ENCODE measurements around the gene CHPF2.

Gene CHPF2

GRCh38 chr7:151238190-151238810 lies 6.0 kb downstream of the CHPF2 start:
- peaks cover 60% of the 10 kb centered on the region for H3K36me3 ChIP-seq (ENCODE audit: insufficient read depth, low read length)
- no peaks in the 10 kb centered on the region for H3K9me3 ChIP-seq (ENCODE audit: low read length)
- H3K9ac ChIP-seq (ENCODE audit: low read length): no peak overlapping the region
- H3K4me3 ChIP-seq (ENCODE audit: low read depth in 1 of 2, low read length in 2 of 2): no peak overlapping the region
- no peaks in the 10 kb centered on the region for H3K27me3 ChIP-seq (ENCODE audit: control insufficient read depth in 1 of 2, insufficient read depth in 2 of 2, low read length in 2 of 2)
- H3K4me1 ChIP-seq (ENCODE audit: insufficient read depth, low read length): peaks cover 9% of the 10 kb centered on the region
- H3K27ac ChIP-seq (ENCODE audit: low read depth, low read length): no peak overlapping the region

GRCh38 chr7:151238924-151239836 lies 6.9 kb downstream of the CHPF2 start:
- peaks cover 60% of the 10 kb centered on the region for H3K36me3 ChIP-seq (ENCODE audit: insufficient read depth, low read length)

GRCh38 chr7:151239837-151240459 lies 7.7 kb downstream of the CHPF2 start:
- Histone ChIP-seq H3K4me3 (ENCODE audit: low read depth in 1 of 2, low read length in 2 of 2) (no peak overlapping the region), H3K27ac (ENCODE audit: low read depth, low read length) (no peak overlapping the region), H3K27me3 (ENCODE audit: control insufficient read depth in 1 of 2, insufficient read depth in 2 of 2, low read length in 2 of 2) (peaks cover 0 to 4% of the 10 kb centered on the region in 2 donors), H3K4me1 (ENCODE audit: insufficient read depth, low read length) (peaks cover 16% of the 10 kb centered on the region), H3K36me3 (ENCODE audit: insufficient read depth, low read length) (peaks cover 57% of the 10 kb centered on the region), H3K9ac (ENCODE audit: low read length) (no peak overlapping the region), H3K9me3 (ENCODE audit: low read length) (no peaks in the 10 kb centered on the region)

More at GRCh38 chr7:151238924-151239836, 6.9 kb downstream of the CHPF2 start:
- Histone ChIP-seq H3K4me1 (ENCODE audit: insufficient read depth, low read length) (peaks cover 8% of the 10 kb centered on the region), H3K27ac (ENCODE audit: low read depth, low read length) (no peak overlapping the region), H3K9ac (ENCODE audit: low read length) (no peak overlapping the region), H3K9me3 (ENCODE audit: low read length) (no peaks in the 10 kb centered on the region), H3K4me3 (ENCODE audit: low read depth in 1 of 2, low read length in 2 of 2) (no peak overlapping the region), H3K27me3 (ENCODE audit: control insufficient read depth in 1 of 2, insufficient read depth in 2 of 2, low read length in 2 of 2) (no peaks in the 10 kb centered on the region)

GRCh38 chr7:151240536-151240935 lies 8.3 kb downstream of the CHPF2 start:
- Histone ChIP-seq H3K4me3 (ENCODE audit: low read depth in 1 of 2, low read length in 2 of 2) (no peak overlapping the region), H3K36me3 (ENCODE audit: insufficient read depth, low read length) (peaks cover 52% of the 10 kb centered on the region), H3K27me3 (ENCODE audit: control insufficient read depth in 1 of 2, insufficient read depth in 2 of 2, low read length in 2 of 2) (peaks cover 0 to 5% of the 10 kb centered on the region in 2 donors), H3K4me1 (ENCODE audit: insufficient read depth, low read length) (peaks cover 19% of the 10 kb centered on the region), H3K9ac (ENCODE audit: low read length) (no peak overlapping the region), H3K9me3 (ENCODE audit: low read length) (no peaks in the 10 kb centered on the region), H3K27ac (ENCODE audit: low read depth, low read length) (no peak overlapping the region)

GRCh38 chr7:151240942-151241754 lies 8.9 kb downstream of the CHPF2 start:
- Histone ChIP-seq H3K4me3 (ENCODE audit: low read depth in 1 of 2, low read length in 2 of 2) (no peak overlapping the region), H3K9ac (ENCODE audit: low read length) (no peak overlapping the region), H3K4me1 (ENCODE audit: insufficient read depth, low read length) (peaks cover 24% of the 10 kb centered on the region), H3K9me3 (ENCODE audit: low read length) (no peaks in the 10 kb centered on the region), H3K27ac (ENCODE audit: low read depth, low read length) (no peak overlapping the region), H3K27me3 (ENCODE audit: control insufficient read depth in 1 of 2, insufficient read depth in 2 of 2, low read length in 2 of 2) (peaks cover 0 to 5% of the 10 kb centered on the region in 2 donors), H3K36me3 (ENCODE audit: insufficient read depth, low read length) (peaks cover 52% of the 10 kb centered on the region)

- Histone ChIP-seq H3K4me1 (ENCODE audit: insufficient read depth, low read length) (peaks cover 30% of the 10 kb centered on the region), H3K27ac (ENCODE audit: low read depth, low read length) (no peak overlapping the region), H3K9ac (ENCODE audit: low read length) (no peak overlapping the region), H3K4me3 (ENCODE audit: low read depth in 1 of 2, low read length in 2 of 2) (no peak overlapping the region), H3K36me3 (ENCODE audit: insufficient read depth, low read length) (peaks cover 52% of the 10 kb centered on the region), H3K27me3 (ENCODE audit: control insufficient read depth in 1 of 2, insufficient read depth in 2 of 2, low read length in 2 of 2) (peaks cover 0 to 5% of the 10 kb centered on the region in 2 donors), H3K9me3 (ENCODE audit: low read length) (no peaks in the 10 kb centered on the region)
Measured at GRCh38 chr7:151241755-151242096, 9.4 kb downstream of the CHPF2 start.

GRCh38 chr7:151242159-151243044 lies 10.1 kb downstream of the CHPF2 start:
- no peak overlapping the region for H3K9ac ChIP-seq (ENCODE audit: low read length)
- peaks cover 36% of the 10 kb centered on the region for H3K4me1 ChIP-seq (ENCODE audit: insufficient read depth, low read length)
- no peak overlapping the region for H3K27ac ChIP-seq (ENCODE audit: low read depth, low read length)

GRCh38 chr7:151243045-151243349 lies 10.7 kb downstream of the CHPF2 start:
- peaks cover 41% of the 10 kb centered on the region for H3K4me1 ChIP-seq (ENCODE audit: insufficient read depth, low read length)
- H3K36me3 ChIP-seq (ENCODE audit: insufficient read depth, low read length): peaks cover 43% of the 10 kb centered on the region
- H3K9me3 ChIP-seq (ENCODE audit: low read length): no peaks in the 10 kb centered on the region
- no peak overlapping the region for H3K4me3 ChIP-seq (ENCODE audit: low read depth in 1 of 2, low read length in 2 of 2)
- H3K9ac ChIP-seq (ENCODE audit: low read length): no peak overlapping the region
- no peak overlapping the region for H3K27ac ChIP-seq (ENCODE audit: low read depth, low read length)
- peaks cover 0 to 5% of the 10 kb centered on the region in 2 donors for H3K27me3 ChIP-seq (ENCODE audit: control insufficient read depth in 1 of 2, insufficient read depth in 2 of 2, low read length in 2 of 2)

More at GRCh38 chr7:151242159-151243044, 10.1 kb downstream of the CHPF2 start:
- H3K4me3 ChIP-seq (ENCODE audit: low read depth in 1 of 2, low read length in 2 of 2): no peak overlapping the region
- H3K36me3 ChIP-seq (ENCODE audit: insufficient read depth, low read length): peaks cover 48% of the 10 kb centered on the region
- H3K27me3 ChIP-seq (ENCODE audit: control insufficient read depth in 1 of 2, insufficient read depth in 2 of 2, low read length in 2 of 2): peaks cover 0 to 5% of the 10 kb centered on the region in 2 donors
- no peaks in the 10 kb centered on the region for H3K9me3 ChIP-seq (ENCODE audit: low read length)

- peaks cover 36% of the 10 kb centered on the region for H3K36me3 ChIP-seq (ENCODE audit: insufficient read depth, low read length)
- peaks cover 41% of the 10 kb centered on the region for H3K4me1 ChIP-seq (ENCODE audit: insufficient read depth, low read length)
- no peak overlapping the region for H3K9ac ChIP-seq (ENCODE audit: low read length)
- peak overlapping the region in 1 of 2 donors; percentile 32 for H3K4me3 ChIP-seq (ENCODE audit: low read depth in 1 of 2, low read length in 2 of 2)
- H3K27me3 ChIP-seq (ENCODE audit: control insufficient read depth in 1 of 2, insufficient read depth in 2 of 2, low read length in 2 of 2): peaks cover 0 to 5% of the 10 kb centered on the region in 2 donors
- H3K9me3 ChIP-seq (ENCODE audit: low read length): no peaks in the 10 kb centered on the region
- no peak overlapping the region for H3K27ac ChIP-seq (ENCODE audit: low read depth, low read length)
Measured at GRCh38 chr7:151243408-151244195, 11.3 kb downstream of the CHPF2 start.

Data from muscle layer of colon (tissue), 2 donors.